Measurements from ENCODE around the gene KIRREL2.

GRCh38 chr19:35899547-35900214, 43.0 kb downstream of the KIRREL2 start:
- TF ChIP-seq CTCF (conservative IDR thresholded peaks at IDR 0.05; ENCODE audit: low read length) (no peak), EZH2phosphoT487 (IDR thresholded peaks at IDR 0.05; ENCODE audit: borderline replicate concordance) (no peak)
